ENCODE data around the gene TNS1. TPM values are rescaled to one million over a fixed set of nuclear protein-coding genes. Genes with fewer than 3 reads are reported as not detected.

Gene TNS1
- total and polyA plus RNA-seq, 2 donors (not counting 1 experiment from before 2014, with no cell fraction given): 0.10 to 0.86 TPM

DNA sequence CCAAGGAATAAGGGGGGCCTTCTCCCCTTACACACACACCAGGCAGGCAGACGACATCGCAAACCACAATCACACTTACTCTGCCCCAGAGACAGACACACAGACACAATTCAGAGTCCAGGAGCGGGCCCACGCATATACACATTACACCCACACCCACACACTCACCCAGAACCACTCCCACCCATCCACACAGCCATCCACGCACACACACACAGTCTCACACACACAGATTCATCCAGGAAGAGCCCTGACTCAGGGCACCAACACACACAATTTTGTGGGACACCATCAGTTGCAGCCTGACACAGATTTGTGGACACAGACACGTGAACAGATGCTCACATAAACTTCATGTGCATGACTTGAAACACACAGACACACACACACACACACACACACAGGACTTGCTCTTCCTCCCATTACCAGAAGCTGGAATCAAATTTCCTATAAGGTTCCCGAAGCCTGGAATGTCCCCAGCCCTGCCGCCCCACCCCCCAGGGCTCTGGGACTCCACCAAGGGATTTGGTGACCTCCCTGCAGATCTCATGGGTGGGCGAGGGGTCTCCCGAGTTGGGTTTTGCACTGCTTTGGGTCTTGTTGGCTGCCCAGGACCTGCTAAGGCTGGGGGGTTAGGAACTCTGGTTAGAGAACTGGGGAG is 23.5 kb downstream of the TNS1 start:
- POLR2A ChIA-PET: no interaction called here
- peaks cover 9% of the 10 kb centered on the region for H3K27me3 Mint-ChIP-seq
- Histone ChIP-seq H3K4me3 (ENCODE audit: control extremely low read depth in 1 of 5, extremely low read depth in 1 of 5, insufficient read depth in 1 of 5, low read depth in 2 of 5, low read length in 4 of 5) (no peak overlapping the region), H3K36me3 (replicated peaks in 1 of 2; ENCODE audit: control extremely low read depth in 1 of 2, control insufficient read depth in 1 of 2, extremely low read depth in 1 of 2, insufficient read depth in 2 of 2, low read length in 1 of 2) (no peaks in the 10 kb centered on the region), H3K79me2 (ENCODE audit: control insufficient read depth, insufficient read depth, low read length) (no peaks in the 10 kb centered on the region), H4K20me1 (ENCODE audit: control insufficient read depth, insufficient read depth, low read length, poor library complexity, severe bottlenecking) (no peaks in the 10 kb centered on the region), H3K4me1 (ENCODE audit: control insufficient read depth in 2 of 2, insufficient read depth in 2 of 2, low read length in 2 of 2) (no peaks in the 10 kb centered on the region), H3K9me3 (ENCODE audit: control extremely low read depth in 1 of 3, control insufficient read depth in 2 of 3, insufficient read depth in 1 of 3, low read length in 2 of 3) (peaks cover 0 to 9% (median 0%) of the 10 kb centered on the region in 3 donors), H2AFZ (ENCODE audit: insufficient read depth, low read depth, low read length, poor library complexity, severe bottlenecking) (no peak overlapping the region), H3K27me3 (replicated peaks in 1 of 4; ENCODE audit: control extremely low read depth in 1 of 4, control insufficient read depth in 3 of 4, insufficient read depth in 4 of 4, low read length in 3 of 4) (no peaks in the 10 kb centered on the region), H3K4me2 (replicated peaks; ENCODE audit: low read depth, low read length, poor library complexity, severe bottlenecking) (no peak overlapping the region), H3K27ac (ENCODE audit: low read length in 2 of 2) (no peak overlapping the region), H3K9ac (ENCODE audit: low read length) (no peak overlapping the region)
- CTCF ChIA-PET: no interaction called here
- H3K9me3 Mint-ChIP-seq (ENCODE audit: insufficient read depth): no peaks in the 10 kb centered on the region
- 76% methylated on average over 10 of the region's 10 CpGs for WGBS (ENCODE audit: insufficient coverage)
- no peak overlapping the region for H3K4me3 Mint-ChIP-seq
- H3K4me1 Mint-ChIP-seq: no peaks in the 10 kb centered on the region
- no peak for ATAC-seq (ENCODE audit: low read depth)
- no peak for DNase-seq
- TF ChIP-seq, protein P1, sequence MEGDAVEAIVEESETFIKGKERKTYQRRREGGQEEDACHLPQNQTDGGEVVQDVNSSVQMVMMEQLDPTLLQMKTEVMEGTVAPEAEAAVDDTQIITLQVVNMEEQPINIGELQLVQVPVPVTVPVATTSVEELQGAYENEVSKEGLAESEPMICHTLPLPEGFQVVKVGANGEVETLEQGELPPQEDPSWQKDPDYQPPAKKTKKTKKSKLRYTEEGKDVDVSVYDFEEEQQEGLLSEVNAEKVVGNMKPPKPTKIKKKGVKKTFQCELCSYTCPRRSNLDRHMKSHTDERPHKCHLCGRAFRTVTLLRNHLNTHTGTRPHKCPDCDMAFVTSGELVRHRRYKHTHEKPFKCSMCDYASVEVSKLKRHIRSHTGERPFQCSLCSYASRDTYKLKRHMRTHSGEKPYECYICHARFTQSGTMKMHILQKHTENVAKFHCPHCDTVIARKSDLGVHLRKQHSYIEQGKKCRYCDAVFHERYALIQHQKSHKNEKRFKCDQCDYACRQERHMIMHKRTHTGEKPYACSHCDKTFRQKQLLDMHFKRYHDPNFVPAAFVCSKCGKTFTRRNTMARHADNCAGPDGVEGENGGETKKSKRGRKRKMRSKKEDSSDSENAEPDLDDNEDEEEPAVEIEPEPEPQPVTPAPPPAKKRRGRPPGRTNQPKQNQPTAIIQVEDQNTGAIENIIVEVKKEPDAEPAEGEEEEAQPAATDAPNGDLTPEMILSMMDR (IDR thresholded peaks at IDR 0.05): no peak
- no peak for TF ChIP-seq EZH2 (IDR thresholded peaks at IDR 0.05; ENCODE audit: borderline replicate concordance, insufficient read depth, low read depth, low read length, poor library complexity, severe bottlenecking)
- H3K27ac Mint-ChIP-seq: no peak overlapping the region
- intact Hi-C loops (cut with micrococcal nuclease): no loop called here

DNA sequence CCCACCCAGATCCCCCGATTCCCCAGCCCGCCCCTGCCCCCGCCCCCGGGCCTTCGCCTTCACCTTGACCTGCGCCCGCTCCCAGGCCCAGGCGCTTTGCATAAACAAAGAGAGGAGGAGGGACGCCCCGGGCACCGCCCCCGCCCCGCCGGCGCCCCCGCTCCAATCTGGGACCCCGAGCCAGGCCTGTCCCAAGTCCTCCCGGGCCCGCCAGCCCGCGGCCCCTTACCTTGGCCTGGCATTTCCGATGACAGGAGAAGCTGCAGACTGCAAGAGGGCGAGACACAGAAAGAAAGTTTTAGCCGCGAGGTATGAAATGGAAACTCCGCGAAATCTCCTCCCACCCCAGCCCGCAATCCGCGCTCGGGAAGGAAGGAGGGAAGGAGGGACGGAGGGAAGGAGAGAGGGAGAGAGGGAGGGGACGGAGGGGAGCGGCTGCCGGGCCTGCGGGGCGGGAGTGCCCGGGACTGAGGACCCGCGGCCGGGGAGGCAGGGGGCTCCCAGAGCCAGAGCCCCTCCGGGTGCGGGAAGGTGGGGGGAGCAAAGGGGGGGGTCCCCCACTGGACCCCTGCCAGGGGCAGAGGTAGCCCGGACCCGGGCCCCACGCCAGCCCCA is 24.2 kb downstream of the TNS1 start:
- Mint-ChIP-seq H3K4me3 (no peak overlapping the region), H3K4me1 (no peaks in the 10 kb centered on the region), H3K27me3 (peaks cover 9% of the 10 kb centered on the region), H3K9me3 (ENCODE audit: insufficient read depth) (no peaks in the 10 kb centered on the region), H3K27ac (no peak overlapping the region)
- WGBS (ENCODE audit: insufficient coverage): 88% methylated on average over 36 of the region's 46 CpGs
- intact Hi-C loops (cut with micrococcal nuclease): no loop called here
- H3K9me3 ChIP-seq (ENCODE audit: control extremely low read depth in 1 of 3, control insufficient read depth in 2 of 3, insufficient read depth in 1 of 3, low read length in 2 of 3): peaks cover 0 to 9% (median 0%) of the 10 kb centered on the region in 3 donors
- H3K27me3 ChIP-seq (replicated peaks in 1 of 4; ENCODE audit: control extremely low read depth in 1 of 4, control insufficient read depth in 3 of 4, insufficient read depth in 4 of 4, low read length in 3 of 4): no peaks in the 10 kb centered on the region
- no peaks in the 10 kb centered on the region for H3K4me1 ChIP-seq (ENCODE audit: control insufficient read depth in 2 of 2, insufficient read depth in 2 of 2, low read length in 2 of 2)
- no peak overlapping the region for H3K9ac ChIP-seq (ENCODE audit: low read length)
- no peaks in the 10 kb centered on the region for H4K20me1 ChIP-seq (ENCODE audit: control insufficient read depth, insufficient read depth, low read length, poor library complexity, severe bottlenecking)
- no peak overlapping the region for H3K27ac ChIP-seq (ENCODE audit: low read length in 2 of 2)
- H2AFZ ChIP-seq (ENCODE audit: insufficient read depth, low read depth, low read length, poor library complexity, severe bottlenecking): no peak overlapping the region
- POLR2A ChIA-PET: no interaction called here
- no peak for TF ChIP-seq EZH2 (IDR thresholded peaks at IDR 0.05; ENCODE audit: borderline replicate concordance, insufficient read depth, low read depth, low read length, poor library complexity, severe bottlenecking)
- no peak overlapping the region for H3K4me3 ChIP-seq (ENCODE audit: control extremely low read depth in 1 of 5, extremely low read depth in 1 of 5, insufficient read depth in 1 of 5, low read depth in 2 of 5, low read length in 4 of 5)
- no peaks in the 10 kb centered on the region for H3K79me2 ChIP-seq (ENCODE audit: control insufficient read depth, insufficient read depth, low read length)
- DNase-seq (no peak), ATAC-seq (ENCODE audit: low read depth) (no peak)
- no peaks in the 10 kb centered on the region for H3K36me3 ChIP-seq (replicated peaks in 1 of 2; ENCODE audit: control extremely low read depth in 1 of 2, control insufficient read depth in 1 of 2, extremely low read depth in 1 of 2, insufficient read depth in 2 of 2, low read length in 1 of 2)
- no peak overlapping the region for H3K4me2 ChIP-seq (replicated peaks; ENCODE audit: low read depth, low read length, poor library complexity, severe bottlenecking)
- CTCF ChIA-PET: no interaction called here

Data from B cell (primary cell).